HEK293 (cell line): ENCODE data around the gene PDE4B.

Source experiments
- CTCF ChIA-PET: fragments of 350-600 bp; formaldehyde crosslinking; extraction: SDS; loops from one replicate; lab custom pipeline; 2021; ENCODE audit warnings: antibody characterized with exemption; lab: Yijun Ruan, JAX
- POLR2A ChIA-PET: fragments of 300-600 bp; formaldehyde crosslinking; extraction: SDS; loops from one replicate; lab custom pipeline; 2020; ENCODE audit warnings: antibody characterized with exemption, inconsistent platforms; lab: Yijun Ruan, JAX
- H3K27ac ChIP-seq: fragments of 200-500 bp; sonication (Bioruptor generic); 2 replicates; pipeline ENCODE4 v1.5.1; 2014; ENCODE audit warnings: low read depth, low read length, control low read depth, inconsistent platforms; ENCODE audit errors: extremely low read depth
- H3K36me3 ChIP-seq, 2 experiments: fragments of 200-500 bp in 1 of 2; sonication (Bioruptor generic) in 1 of 2; 1 replicate in 1 of 2; 2 replicates in 1 of 2; pipeline ENCODE4 v1.5.1; 2014 to 2017; ENCODE audit warnings: inconsistent platforms in 2 of 2, low read length in 2 of 2; ENCODE audit not compliant: control insufficient read depth in 2 of 2, insufficient read depth in 1 of 2
- H3K4me1 ChIP-seq: fragments of 200-500 bp; sonication (Bioruptor generic); 2 replicates; pipeline ENCODE4 v1.5.1; 2014; ENCODE audit warnings: mild to moderate bottlenecking, low read length, inconsistent platforms; ENCODE audit not compliant: control insufficient read depth, insufficient read depth
- H3K4me3 ChIP-seq: 2 replicates; pipeline ENCODE4 v1.5.1; 2011; ENCODE audit warnings: low read depth, mild to moderate bottlenecking, control low read depth, low read length, moderate library complexity
- H3K9me3 ChIP-seq: fragments of 200-500 bp; sonication (Bioruptor generic); 2 replicates; pipeline ENCODE4 v1.5.1; 2014; ENCODE audit warnings: low read depth, low read length, inconsistent platforms; ENCODE audit not compliant: control insufficient read depth, insufficient read depth
- ATF2 ChIP-seq: fragments of 450-650 bp; formaldehyde crosslinking; IDR thresholded peaks from 2 replicates; pipeline ENCODE4 v1.5.1; 2016; ENCODE audit warnings: missing biosample characterization, missing genetic modification characterization, low read depth
- CTCF ChIP-seq: fragments of 450-650 bp; formaldehyde crosslinking; IDR thresholded peaks from 2 replicates; pipeline ENCODE4 v1.5.1; 2016; ENCODE audit warnings: missing biosample characterization, missing genetic modification characterization
- KLF8 ChIP-seq: fragments of 450-650 bp; formaldehyde crosslinking; IDR thresholded peaks from 2 replicates; pipeline ENCODE4 v1.5.1; 2016; ENCODE audit warnings: missing biosample characterization, missing genetic modification characterization
- PATZ1 ChIP-seq: fragments of 450-650 bp; formaldehyde crosslinking; IDR thresholded peaks from 2 replicates; pipeline ENCODE4 v1.5.1; 2016; ENCODE audit warnings: missing biosample characterization, missing genetic modification characterization
- SP3 ChIP-seq: fragments of 450-650 bp; formaldehyde crosslinking; IDR thresholded peaks from 2 replicates; pipeline ENCODE4 v1.5.1; 2016; ENCODE audit warnings: missing biosample characterization, missing genetic modification characterization
- WT1 ChIP-seq: fragments of 450-650 bp; formaldehyde crosslinking; IDR thresholded peaks from 2 replicates; pipeline ENCODE4 v1.5.1; 2016; ENCODE audit warnings: missing biosample characterization, missing genetic modification characterization
- ZBTB6 ChIP-seq: fragments of 450-650 bp; formaldehyde crosslinking; IDR thresholded peaks from 2 replicates; pipeline ENCODE4 v1.5.1; 2017; ENCODE audit warnings: missing biosample characterization, missing genetic modification characterization
- ZEB2 ChIP-seq: fragments of 450-650 bp; formaldehyde crosslinking; IDR thresholded peaks from 2 replicates; pipeline ENCODE4 v1.5.1; 2016; ENCODE audit warnings: missing biosample characterization, missing genetic modification characterization
- ZNF2 ChIP-seq: fragments of 450-650 bp; formaldehyde crosslinking; IDR thresholded peaks from 2 replicates; pipeline ENCODE4 v1.5.1; 2016; ENCODE audit warnings: missing biosample characterization, missing genetic modification characterization
- ZNF248 ChIP-seq: fragments of 450-650 bp; formaldehyde crosslinking; IDR thresholded peaks from 2 replicates; pipeline ENCODE4 v1.5.1; 2017; ENCODE audit warnings: missing biosample characterization, missing genetic modification characterization
- ZNF274 ChIP-seq, 2 experiments: fragments of 200-500 bp in 1 of 2; fragments of 450-650 bp in 1 of 2; sonication (Bioruptor generic) in 1 of 2; formaldehyde crosslinking in 1 of 2; IDR thresholded peaks; 2 replicates each; pipeline versions ENCODE4 v1.5.1 to v1.6.1; 2014 to 2016; ENCODE audit warnings: borderline replicate concordance in 1 of 2, inconsistent platforms in 1 of 2, low read length in 1 of 2, missing biosample characterization in 1 of 2, missing genetic modification characterization in 1 of 2
- ZNF398 ChIP-seq: fragments of 450-650 bp; formaldehyde crosslinking; IDR thresholded peaks from 2 replicates; pipeline ENCODE4 v1.5.1; 2017; ENCODE audit warnings: missing biosample characterization, missing genetic modification characterization
- ZNF514 ChIP-seq: fragments of 450-650 bp; formaldehyde crosslinking; IDR thresholded peaks from 2 replicates; pipeline ENCODE4 v1.5.1; 2016; ENCODE audit warnings: missing biosample characterization, missing genetic modification characterization
- ZNF670 ChIP-seq: fragments of 450-650 bp; formaldehyde crosslinking; IDR thresholded peaks from 2 replicates; pipeline ENCODE4 v1.5.1; 2016; ENCODE audit warnings: missing biosample characterization, missing genetic modification characterization, low read depth

PDE4B gene

GRCh38 chr1:66396212-66396890 lies 603.7 kb downstream of the PDE4B start (continued):
- TF ChIP-seq ZNF514 (no peak), ZNF398 (tag by site-specific recombination) (no peak), SP3 (tag by site-specific recombination) (no peak), CTCF (no peak)
- TF ChIP-seq, all 188 proteins: peak for 0

- Histone ChIP-seq H3K36me3 (no peaks in the 10 kb centered on the region), H3K4me3 (no peak overlapping the region), H3K4me1 (no peaks in the 10 kb centered on the region), H3K27ac (no peak overlapping the region), H3K9me3 (no peaks in the 10 kb centered on the region)
- ChIA-PET CTCF (no interaction called here), POLR2A (no interaction called here)
- TF ChIP-seq ZNF248 (tag by site-specific recombination) (no peak), ZNF514 (no peak), WT1 (tag by site-specific recombination) (no peak), ZNF274 (IDR thresholded peaks at IDR 0.05; ENCODE audit: low read length) (no peak), ZNF274 (tag by site-specific recombination; IDR thresholded peaks at IDR 0.05; ENCODE audit: borderline replicate concordance) (no peak), ZBTB6 (tag by site-specific recombination) (no peak), ATF2 (tag by site-specific recombination) (no peak), ZNF398 (tag by site-specific recombination) (no peak), ZNF670 (tag by site-specific recombination) (no peak), PATZ1 (tag by site-specific recombination) (no peak), KLF8 (tag by site-specific recombination) (no peak), ZNF2 (tag by site-specific recombination) (no peak), ZEB2 (tag by site-specific recombination) (no peak)
Measured at GRCh38 chr1:66397192-66397591, 604.5 kb downstream of the PDE4B start.
